Medulla oblongata (tissue), 1 donor: ENCODE results near the gene SIAH3.

ENCODE experiments used
- DNase-seq: peaks from one replicate; pipeline ENCODE4 v3.0.0-alpha.2; 2015; ENCODE audit errors: extremely low spot score

SIAH3 gene

GRCh38 chr13:45823583-45823982 lies 28.0 kb downstream of the SIAH3 start:
- DNase-seq: no peak

- DNase-seq: no peak
Measured at GRCh38 chr13:45821811-45822210, 29.7 kb downstream of the SIAH3 start.

- no peak for DNase-seq
Measured at GRCh38 chr13:45820106-45820838, 31.3 kb downstream of the SIAH3 start.

GRCh38 chr13:45817833-45818232 lies 33.7 kb downstream of the SIAH3 start:
- DNase-seq: no peak

- no peak for DNase-seq
Measured at GRCh38 chr13:45816427-45816826, 35.1 kb downstream of the SIAH3 start.

- DNase-seq: no peak
Measured at GRCh38 chr13:45812695-45813372, 38.7 kb downstream of the SIAH3 start.

- no peak for DNase-seq
Measured at GRCh38 chr13:45811891-45812694, 39.5 kb downstream of the SIAH3 start.

- DNase-seq: no peak
Measured at GRCh38 chr13:45809801-45810394, 41.7 kb downstream of the SIAH3 start.

GRCh38 chr13:45808925-45809324 lies 42.6 kb downstream of the SIAH3 start:
- DNase-seq: no peak

GRCh38 chr13:45807520-45808099 lies 43.9 kb downstream of the SIAH3 start:
- peak; percentile 68 for DNase-seq

- DNase-seq: no peak
Measured at GRCh38 chr13:45800485-45800884, 51.1 kb downstream of the SIAH3 start.

- DNase-seq: no peak
Measured at GRCh38 chr13:45799451-45799850, 52.1 kb downstream of the SIAH3 start.

GRCh38 chr13:45798851-45799250 lies 52.7 kb downstream of the SIAH3 start:
- DNase-seq: no peak

- no peak for DNase-seq
Measured at GRCh38 chr13:45796426-45797235, 54.9 kb downstream of the SIAH3 start.

- DNase-seq: no peak
Measured at GRCh38 chr13:45792827-45793303, 58.7 kb downstream of the SIAH3 start.

- DNase-seq: no peak
Measured at GRCh38 chr13:45788011-45788410, 63.5 kb downstream of the SIAH3 start.

GRCh38 chr13:45787346-45787745 lies 64.2 kb downstream of the SIAH3 start:
- no peak for DNase-seq

GRCh38 chr13:45786293-45786920 lies 65.1 kb downstream of the SIAH3 start:
- DNase-seq: no peak

- no peak for DNase-seq
Measured at GRCh38 chr13:45784755-45785675, 66.5 kb downstream of the SIAH3 start.
